Measurements from ENCODE around the gene EML4. TPM values are rescaled to one million over a fixed set of nuclear protein-coding genes. Genes with fewer than 3 reads are reported as not detected.

Gene EML4
- total and polyA plus RNA-seq, 9 of the 15 experiments (the other 6 are each of a cell fraction or from before 2014, with no cell fraction given) = 14.7 to 48.3 (median 36.5) TPM

DNA sequence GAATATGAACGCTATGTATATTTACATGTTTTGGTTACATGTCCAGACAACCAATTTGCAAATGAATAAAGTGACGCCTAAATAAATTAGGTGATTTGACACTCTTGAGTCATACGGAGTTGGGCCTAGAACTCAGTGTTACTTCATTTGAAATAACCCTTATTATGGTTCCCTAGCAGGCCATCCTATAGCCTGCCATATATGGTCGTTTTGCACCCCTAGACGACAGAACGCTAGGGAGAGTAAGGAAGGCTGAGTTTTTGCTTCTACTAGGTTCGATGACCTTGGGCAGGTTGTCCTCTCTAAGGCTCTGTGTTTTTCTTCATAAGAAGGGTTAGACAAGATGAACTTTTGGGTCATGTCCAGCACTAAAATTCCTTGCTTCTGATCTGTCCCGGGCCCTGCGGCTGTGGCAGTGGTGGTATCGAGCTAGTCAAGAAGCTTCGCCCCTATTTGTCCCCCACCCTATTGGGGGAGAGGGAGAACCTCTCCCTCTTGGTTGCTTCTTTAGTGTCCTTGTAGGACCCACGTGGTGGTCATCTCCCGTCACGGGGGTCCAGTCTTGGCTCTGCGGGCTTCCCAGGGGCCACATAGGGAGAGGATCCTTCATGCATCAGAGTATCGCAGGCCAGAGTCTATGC lies 574 bp upstream of the EML4 start (continued):
- TF ChIP-seq, protein P1, sequence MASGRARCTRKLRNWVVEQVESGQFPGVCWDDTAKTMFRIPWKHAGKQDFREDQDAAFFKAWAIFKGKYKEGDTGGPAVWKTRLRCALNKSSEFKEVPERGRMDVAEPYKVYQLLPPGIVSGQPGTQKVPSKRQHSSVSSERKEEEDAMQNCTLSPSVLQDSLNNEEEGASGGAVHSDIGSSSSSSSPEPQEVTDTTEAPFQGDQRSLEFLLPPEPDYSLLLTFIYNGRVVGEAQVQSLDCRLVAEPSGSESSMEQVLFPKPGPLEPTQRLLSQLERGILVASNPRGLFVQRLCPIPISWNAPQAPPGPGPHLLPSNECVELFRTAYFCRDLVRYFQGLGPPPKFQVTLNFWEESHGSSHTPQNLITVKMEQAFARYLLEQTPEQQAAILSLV (tag; IDR thresholded peaks at IDR 0.05) = no peak
- TF ChIP-seq ZSCAN32 (CRISPR knock-in tag; IDR thresholded peaks at IDR 0.05) (no peak), JUN (IDR thresholded peaks at IDR 0.05; ENCODE audit: borderline replicate concordance, low read depth, low read length) (no peak), JUN (CRISPR knock-in tag; IDR thresholded peaks at IDR 0.05; ENCODE audit: borderline replicate concordance) (no peak), MYC (IDR thresholded peaks at IDR 0.05; ENCODE audit: low read depth, low read length) (0 out of 2 replicates have a peak, but pooled peaks have one; percentile 7), MYC (CRISPR knock-in tag; IDR thresholded peaks at IDR 0.05; ENCODE audit: borderline replicate concordance, low read depth) (no peak), BCOR (IDR thresholded peaks at IDR 0.05) (no peak), ZNF445 (CRISPR knock-in tag; IDR thresholded peaks at IDR 0.05; ENCODE audit: low read depth) (0 out of 2 replicates have a peak, but pooled peaks have one; percentile 24), ZFP30 (CRISPR knock-in tag; IDR thresholded peaks at IDR 0.05; ENCODE audit: borderline replicate concordance) (no peak), MECOM (CRISPR knock-in tag; IDR thresholded peaks at IDR 0.05) (0 out of 2 replicates have a peak, but pooled peaks have one; percentile 33), NFXL1 (CRISPR knock-in tag; IDR thresholded peaks at IDR 0.05) (no peak), ZNF57 (CRISPR knock-in tag; IDR thresholded peaks at IDR 0.05) (no peak), PHTF2 (CRISPR knock-in tag; IDR thresholded peaks at IDR 0.05) (no peak)
- TF ChIP-seq, protein P2, sequence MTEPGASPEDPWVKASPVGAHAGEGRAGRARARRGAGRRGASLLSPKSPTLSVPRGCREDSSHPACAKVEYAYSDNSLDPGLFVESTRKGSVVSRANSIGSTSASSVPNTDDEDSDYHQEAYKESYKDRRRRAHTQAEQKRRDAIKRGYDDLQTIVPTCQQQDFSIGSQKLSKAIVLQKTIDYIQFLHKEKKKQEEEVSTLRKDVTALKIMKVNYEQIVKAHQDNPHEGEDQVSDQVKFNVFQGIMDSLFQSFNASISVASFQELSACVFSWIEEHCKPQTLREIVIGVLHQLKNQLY (CRISPR knock-in tag; conservative IDR thresholded peaks at IDR 0.05) = no peak
- TF ChIP-seq, protein P3, sequence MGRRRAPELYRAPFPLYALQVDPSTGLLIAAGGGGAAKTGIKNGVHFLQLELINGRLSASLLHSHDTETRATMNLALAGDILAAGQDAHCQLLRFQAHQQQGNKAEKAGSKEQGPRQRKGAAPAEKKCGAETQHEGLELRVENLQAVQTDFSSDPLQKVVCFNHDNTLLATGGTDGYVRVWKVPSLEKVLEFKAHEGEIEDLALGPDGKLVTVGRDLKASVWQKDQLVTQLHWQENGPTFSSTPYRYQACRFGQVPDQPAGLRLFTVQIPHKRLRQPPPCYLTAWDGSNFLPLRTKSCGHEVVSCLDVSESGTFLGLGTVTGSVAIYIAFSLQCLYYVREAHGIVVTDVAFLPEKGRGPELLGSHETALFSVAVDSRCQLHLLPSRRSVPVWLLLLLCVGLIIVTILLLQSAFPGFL (CRISPR knock-in tag; IDR thresholded peaks at IDR 0.05) = no peak
- TF ChIP-seq, protein P4, sequence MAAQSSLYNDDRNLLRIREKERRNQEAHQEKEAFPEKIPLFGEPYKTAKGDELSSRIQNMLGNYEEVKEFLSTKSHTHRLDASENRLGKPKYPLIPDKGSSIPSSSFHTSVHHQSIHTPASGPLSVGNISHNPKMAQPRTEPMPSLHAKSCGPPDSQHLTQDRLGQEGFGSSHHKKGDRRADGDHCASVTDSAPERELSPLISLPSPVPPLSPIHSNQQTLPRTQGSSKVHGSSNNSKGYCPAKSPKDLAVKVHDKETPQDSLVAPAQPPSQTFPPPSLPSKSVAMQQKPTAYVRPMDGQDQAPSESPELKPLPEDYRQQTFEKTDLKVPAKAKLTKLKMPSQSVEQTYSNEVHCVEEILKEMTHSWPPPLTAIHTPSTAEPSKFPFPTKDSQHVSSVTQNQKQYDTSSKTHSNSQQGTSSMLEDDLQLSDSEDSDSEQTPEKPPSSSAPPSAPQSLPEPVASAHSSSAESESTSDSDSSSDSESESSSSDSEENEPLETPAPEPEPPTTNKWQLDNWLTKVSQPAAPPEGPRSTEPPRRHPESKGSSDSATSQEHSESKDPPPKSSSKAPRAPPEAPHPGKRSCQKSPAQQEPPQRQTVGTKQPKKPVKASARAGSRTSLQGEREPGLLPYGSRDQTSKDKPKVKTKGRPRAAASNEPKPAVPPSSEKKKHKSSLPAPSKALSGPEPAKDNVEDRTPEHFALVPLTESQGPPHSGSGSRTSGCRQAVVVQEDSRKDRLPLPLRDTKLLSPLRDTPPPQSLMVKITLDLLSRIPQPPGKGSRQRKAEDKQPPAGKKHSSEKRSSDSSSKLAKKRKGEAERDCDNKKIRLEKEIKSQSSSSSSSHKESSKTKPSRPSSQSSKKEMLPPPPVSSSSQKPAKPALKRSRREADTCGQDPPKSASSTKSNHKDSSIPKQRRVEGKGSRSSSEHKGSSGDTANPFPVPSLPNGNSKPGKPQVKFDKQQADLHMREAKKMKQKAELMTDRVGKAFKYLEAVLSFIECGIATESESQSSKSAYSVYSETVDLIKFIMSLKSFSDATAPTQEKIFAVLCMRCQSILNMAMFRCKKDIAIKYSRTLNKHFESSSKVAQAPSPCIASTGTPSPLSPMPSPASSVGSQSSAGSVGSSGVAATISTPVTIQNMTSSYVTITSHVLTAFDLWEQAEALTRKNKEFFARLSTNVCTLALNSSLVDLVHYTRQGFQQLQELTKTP (IDR thresholded peaks at IDR 0.05; ENCODE audit: low read depth in 1 of 2, partially characterized antibody in 2 of 2) = no peak
- TF ChIP-seq, protein P5, sequence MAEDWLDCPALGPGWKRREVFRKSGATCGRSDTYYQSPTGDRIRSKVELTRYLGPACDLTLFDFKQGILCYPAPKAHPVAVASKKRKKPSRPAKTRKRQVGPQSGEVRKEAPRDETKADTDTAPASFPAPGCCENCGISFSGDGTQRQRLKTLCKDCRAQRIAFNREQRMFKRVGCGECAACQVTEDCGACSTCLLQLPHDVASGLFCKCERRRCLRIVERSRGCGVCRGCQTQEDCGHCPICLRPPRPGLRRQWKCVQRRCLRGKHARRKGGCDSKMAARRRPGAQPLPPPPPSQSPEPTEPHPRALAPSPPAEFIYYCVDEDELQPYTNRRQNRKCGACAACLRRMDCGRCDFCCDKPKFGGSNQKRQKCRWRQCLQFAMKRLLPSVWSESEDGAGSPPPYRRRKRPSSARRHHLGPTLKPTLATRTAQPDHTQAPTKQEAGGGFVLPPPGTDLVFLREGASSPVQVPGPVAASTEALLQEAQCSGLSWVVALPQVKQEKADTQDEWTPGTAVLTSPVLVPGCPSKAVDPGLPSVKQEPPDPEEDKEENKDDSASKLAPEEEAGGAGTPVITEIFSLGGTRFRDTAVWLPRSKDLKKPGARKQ (CRISPR knock-in tag; IDR thresholded peaks at IDR 0.05) = peak; percentile 57; the same call in 1 of the 2 replicates
- TF ChIP-seq, protein P6, sequence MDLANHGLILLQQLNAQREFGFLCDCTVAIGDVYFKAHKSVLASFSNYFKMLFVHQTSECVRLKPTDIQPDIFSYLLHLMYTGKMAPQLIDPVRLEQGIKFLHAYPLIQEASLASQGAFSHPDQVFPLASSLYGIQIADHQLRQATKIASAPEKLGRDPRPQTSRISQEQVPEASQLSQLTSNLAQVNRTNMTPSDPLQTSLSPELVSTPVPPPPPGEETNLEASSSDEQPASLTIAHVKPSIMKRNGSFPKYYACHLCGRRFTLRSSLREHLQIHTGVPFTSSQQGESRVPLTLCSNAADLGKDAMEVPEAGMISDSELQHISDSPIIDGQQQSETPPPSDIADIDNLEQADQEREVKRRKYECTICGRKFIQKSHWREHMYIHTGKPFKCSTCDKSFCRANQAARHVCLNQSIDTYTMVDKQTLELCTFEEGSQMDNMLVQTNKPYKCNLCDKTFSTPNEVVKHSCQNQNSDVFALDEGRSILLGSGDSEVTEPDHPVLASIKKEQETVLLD (IDR thresholded peaks at IDR 0.05) = no peak; the same call in 1 of the 2 replicates
